Esophagus (tissue), 2 donors: ENCODE measurements around the gene KRTAP6-1. TPM values are rescaled to one million over a fixed set of nuclear protein-coding genes. Genes with fewer than 3 reads are reported as not detected.

Source experiments
- H3K27ac ChIP-seq, 2 donors: one replicate each; pipeline ENCODE4 v1.5.1; 2013; ENCODE audit warnings: low read depth in 2 of 2, mild to moderate bottlenecking in 2 of 2, inconsistent platforms in 1 of 2, low read length in 1 of 2, moderate library complexity in 1 of 2
- H3K27me3 ChIP-seq, 2 donors: one replicate each; pipeline ENCODE4 v1.6.1; 2013; ENCODE audit warnings: low read length in 2 of 2, control low read depth in 1 of 2, mild to moderate bottlenecking in 1 of 2; ENCODE audit not compliant: insufficient read depth in 2 of 2, control insufficient read depth in 1 of 2
- H3K36me3 ChIP-seq, 2 donors: one replicate each; pipeline ENCODE4 v1.6.1; 2013; ENCODE audit warnings: low read length in 1 of 2; ENCODE audit not compliant: control insufficient read depth in 2 of 2, insufficient read depth in 2 of 2
- H3K4me1 ChIP-seq, 2 donors: one replicate each; pipeline ENCODE4 v1.6.1; 2013; ENCODE audit warnings: low read length in 1 of 2; ENCODE audit not compliant: control insufficient read depth in 2 of 2, insufficient read depth in 2 of 2
- H3K4me3 ChIP-seq, 2 donors: one replicate each; pipeline ENCODE4 v1.5.1; 2013; ENCODE audit warnings: low read length in 2 of 2, mild to moderate bottlenecking in 2 of 2, low read depth in 1 of 2, moderate library complexity in 1 of 2
- H3K9me3 ChIP-seq, 2 donors: one replicate each; pipeline ENCODE4 v1.6.1; 2013; ENCODE audit warnings: mild to moderate bottlenecking in 2 of 2, low read depth in 1 of 2, low read length in 1 of 2, moderate library complexity in 1 of 2; ENCODE audit not compliant: control insufficient read depth in 2 of 2, insufficient read depth in 1 of 2
- WGBS, 2 donors: extraction: QIAGEN DNeasy Blood & Tissue Kit; methylation state at CpG; one replicate each; pipeline ENCODE4 v1.1.7; 2013; 5-methylcytosine and 5-hydroxymethylcytosine counted together
- polyA plus RNA-seq, 2 donors: library from polyadenylated mRNA; stranded (reverse); fragments of 200-250 nt; gene quantifications; one replicate each; pipeline ENCODE4 v1.2.3, GENCODE V29; 2013
- donor health status: healthy with polysubstance abuse.
- donor health status: Bipolar disorder and iron deficiency.

The KRTAP6-1 gene
- polyA plus RNA-seq, 2 donors: not detected

GRCh38 chr21:30620522-30620921, 6.8 kb upstream of the KRTAP6-1 start, which contains the start of gene KRTAP20-4:
KRTAP20-4 (plus strand) TSS chr21:30620627.
- H3K9me3 ChIP-seq: peaks cover 3 to 6% of the 10 kb centered on the region in 2 donors
- H3K4me3 ChIP-seq: no peak within 1 kb of the TSS
- H3K27me3 ChIP-seq: no peaks in the 10 kb centered on the region
- WGBS, 2 donors: 77 to 80% methylated on average over 3 of the region's 3 CpGs
- H3K36me3 ChIP-seq: no peaks in the 10 kb centered on the region
- H3K27ac ChIP-seq: no peak within 1 kb of the TSS
- no peaks in the 10 kb centered on the region for H3K4me1 ChIP-seq

- Histone ChIP-seq H3K4me3 (no peak overlapping the region), H3K27me3 (no peaks in the 10 kb centered on the region), H3K4me1 (no peaks in the 10 kb centered on the region), H3K9me3 (peaks cover 3 to 6% of the 10 kb centered on the region in 2 donors), H3K27ac (no peak overlapping the region), H3K36me3 (no peaks in the 10 kb centered on the region)
These were observed 6.3 kb upstream of the KRTAP6-1 start for GRCh38 chr21:30620080-30620479.

- 92 to 96% methylated on average over 2 of the region's 2 CpGs for WGBS, 2 donors
- H3K4me1 ChIP-seq: no peaks in the 10 kb centered on the region
- no peak within 1 kb of the TSS for H3K27ac ChIP-seq
- no peaks in the 10 kb centered on the region for H3K36me3 ChIP-seq
- no peak within 1 kb of the TSS for H3K4me3 ChIP-seq
- H3K27me3 ChIP-seq: no peaks in the 10 kb centered on the region
- H3K9me3 ChIP-seq: no peaks in the 10 kb centered on the region
These were observed 2.4 kb upstream of the KRTAP6-1 start, which contains the start of gene KRTAP20-1 for GRCh38 chr21:30616125-30616524. KRTAP20-1 (plus strand) TSS chr21:30616425; CDS start chr21:30616455, 30 bp downstream.

- Histone ChIP-seq H3K4me1 (no peaks in the 10 kb centered on the region), H3K27ac (no peak overlapping the region), H3K36me3 (no peaks in the 10 kb centered on the region), H3K9me3 (no peaks in the 10 kb centered on the region), H3K4me3 (no peak overlapping the region), H3K27me3 (no peaks in the 10 kb centered on the region)
These were observed 1.5 kb upstream of the KRTAP6-1 start for GRCh38 chr21:30615199-30615598.

- Histone ChIP-seq H3K4me1 (no peaks in the 10 kb centered on the region), H3K27me3 (no peaks in the 10 kb centered on the region), H3K4me3 (no peak overlapping the region), H3K36me3 (no peaks in the 10 kb centered on the region), H3K27ac (no peak overlapping the region), H3K9me3 (no peaks in the 10 kb centered on the region)
- WGBS, 2 donors: 71 to 74% methylated on average over 2 of the region's 2 CpGs
These were observed 1.6 kb downstream of the KRTAP6-1 start for GRCh38 chr21:30612132-30612531.

- 82 to 83% methylated on average over 2 of the region's 2 CpGs for WGBS, 2 donors
- no peaks in the 10 kb centered on the region for H3K9me3 ChIP-seq
These were observed 7.8 kb downstream of the KRTAP6-1 start for GRCh38 chr21:30605968-30606367.

GRCh38 chr21:30600787-30601186, 12.9 kb downstream of the KRTAP6-1 start, which contains the start of gene KRTAP22-1:
KRTAP22-1 (plus strand) TSS chr21:30601087.
- no peaks in the 10 kb centered on the region for H3K36me3 ChIP-seq
- peaks cover 3 to 4% of the 10 kb centered on the region in 2 donors for H3K9me3 ChIP-seq
- WGBS, 2 donors: 53 to 54% methylated on average over 1 of the region's 1 CpG
- H3K27ac ChIP-seq: no peak within 1 kb of the TSS
- H3K27me3 ChIP-seq: no peaks in the 10 kb centered on the region
- no peaks in the 10 kb centered on the region for H3K4me1 ChIP-seq
- H3K4me3 ChIP-seq: no peak within 1 kb of the TSS

More at GRCh38 chr21:30605968-30606367, 7.8 kb downstream of the KRTAP6-1 start:
- no peaks in the 10 kb centered on the region for H3K36me3 ChIP-seq
- no peak overlapping the region for H3K4me3 ChIP-seq
- H3K27ac ChIP-seq: no peak overlapping the region
- no peaks in the 10 kb centered on the region for H3K27me3 ChIP-seq
- no peaks in the 10 kb centered on the region for H3K4me1 ChIP-seq

GRCh38 chr21:30598802-30599201, 14.9 kb downstream of the KRTAP6-1 start, which contains the start of gene KRTAP6-2:
KRTAP6-2 (minus strand) TSS chr21:30598902; CDS start chr21:30598874, 28 bp downstream.
- H3K4me1 ChIP-seq: no peaks in the 10 kb centered on the region
- 95 to 97% methylated on average over 6 of the region's 6 CpGs for WGBS, 2 donors

GRCh38 chr21:30592140-30592539, 21.6 kb downstream of the KRTAP6-1 start, which contains the start of gene KRTAP6-3:
KRTAP6-3 (plus strand) TSS chr21:30592440; CDS start chr21:30592446, 6 bp downstream.
- Histone ChIP-seq H3K36me3 (no peaks in the 10 kb centered on the region), H3K27me3 (no peaks in the 10 kb centered on the region), H3K27ac (no peak within 1 kb of the TSS), H3K4me1 (no peaks in the 10 kb centered on the region), H3K4me3 (no peak within 1 kb of the TSS), H3K9me3 (no peaks in the 10 kb centered on the region)
- 91 to 94% methylated on average over 4 of the region's 4 CpGs for WGBS, 2 donors

More at GRCh38 chr21:30598802-30599201, 14.9 kb downstream of the KRTAP6-1 start, which contains the start of gene KRTAP6-2:
- no peak within 1 kb of the TSS for H3K4me3 ChIP-seq
- H3K36me3 ChIP-seq: no peaks in the 10 kb centered on the region
- peaks cover 3 to 4% of the 10 kb centered on the region in 2 donors for H3K9me3 ChIP-seq
- no peaks in the 10 kb centered on the region for H3K27me3 ChIP-seq
- no peak within 1 kb of the TSS for H3K27ac ChIP-seq

- Histone ChIP-seq H3K27ac (no peak within 1 kb of the TSS), H3K9me3 (no peaks in the 10 kb centered on the region), H3K4me1 (no peaks in the 10 kb centered on the region), H3K4me3 (no peak within 1 kb of the TSS), H3K27me3 (no peaks in the 10 kb centered on the region), H3K36me3 (no peaks in the 10 kb centered on the region)
These were observed 23.4 kb downstream of the KRTAP6-1 start, which contains the start of gene KRTAP22-2 for GRCh38 chr21:30590297-30590696. KRTAP22-2 (minus strand) TSS chr21:30590397.
